ENCODE results near the gene ARFGAP3. TPM values are rescaled to one million over a fixed set of nuclear protein-coding genes. Genes with fewer than 3 reads are reported as not detected.

ARFGAP3 gene
- total RNA-seq, 1 donor from 2014 or later = 28.4 TPM

DNA sequence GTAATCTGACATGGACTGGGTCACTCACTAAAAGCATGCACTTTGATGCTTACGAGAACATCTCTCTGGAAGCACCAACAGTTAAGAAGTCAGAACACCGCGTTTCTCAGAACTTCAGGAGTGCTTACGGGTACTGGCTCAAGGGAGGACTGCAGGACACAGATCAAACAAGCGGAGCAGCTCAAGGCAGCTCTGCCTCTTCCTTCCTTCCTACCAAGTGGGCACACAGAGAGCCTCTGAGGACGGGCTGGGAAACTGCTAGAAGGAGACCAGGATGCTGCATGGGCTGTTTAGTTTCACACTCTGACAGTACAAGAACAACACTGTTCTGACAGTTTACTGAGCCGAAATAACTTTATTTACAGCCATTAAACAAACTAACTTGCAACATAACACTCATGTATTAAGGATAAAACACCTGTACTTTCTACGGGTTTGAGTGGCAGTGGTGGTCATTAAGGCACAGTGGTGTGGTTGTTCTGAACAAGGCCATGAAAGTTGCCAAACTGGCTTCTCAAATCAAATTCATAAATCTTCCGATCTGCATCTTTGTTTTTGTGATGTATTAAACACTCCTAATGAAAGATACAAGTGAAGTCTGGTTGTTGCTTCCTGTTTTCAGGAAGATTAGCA, 37.5 kb downstream of the ARFGAP3 start:
- no peak overlapping the region for H3K4me3 Mint-ChIP-seq
- no peak for DNase-seq (ENCODE audit: low read depth, low spot score)
- no peaks in the 10 kb centered on the region for H3K9me3 Mint-ChIP-seq
- no peaks in the 10 kb centered on the region for H3K27me3 Mint-ChIP-seq (ENCODE audit: low read depth)
- TF ChIP-seq, protein P1, sequence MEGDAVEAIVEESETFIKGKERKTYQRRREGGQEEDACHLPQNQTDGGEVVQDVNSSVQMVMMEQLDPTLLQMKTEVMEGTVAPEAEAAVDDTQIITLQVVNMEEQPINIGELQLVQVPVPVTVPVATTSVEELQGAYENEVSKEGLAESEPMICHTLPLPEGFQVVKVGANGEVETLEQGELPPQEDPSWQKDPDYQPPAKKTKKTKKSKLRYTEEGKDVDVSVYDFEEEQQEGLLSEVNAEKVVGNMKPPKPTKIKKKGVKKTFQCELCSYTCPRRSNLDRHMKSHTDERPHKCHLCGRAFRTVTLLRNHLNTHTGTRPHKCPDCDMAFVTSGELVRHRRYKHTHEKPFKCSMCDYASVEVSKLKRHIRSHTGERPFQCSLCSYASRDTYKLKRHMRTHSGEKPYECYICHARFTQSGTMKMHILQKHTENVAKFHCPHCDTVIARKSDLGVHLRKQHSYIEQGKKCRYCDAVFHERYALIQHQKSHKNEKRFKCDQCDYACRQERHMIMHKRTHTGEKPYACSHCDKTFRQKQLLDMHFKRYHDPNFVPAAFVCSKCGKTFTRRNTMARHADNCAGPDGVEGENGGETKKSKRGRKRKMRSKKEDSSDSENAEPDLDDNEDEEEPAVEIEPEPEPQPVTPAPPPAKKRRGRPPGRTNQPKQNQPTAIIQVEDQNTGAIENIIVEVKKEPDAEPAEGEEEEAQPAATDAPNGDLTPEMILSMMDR (conservative IDR thresholded peaks at IDR 0.05) = no peak
- no peaks in the 10 kb centered on the region for H3K4me1 Mint-ChIP-seq
- H3K27ac Mint-ChIP-seq (ENCODE audit: unreplicated experiment) = no peak overlapping the region
- H3K36me3 Mint-ChIP-seq (ENCODE audit: low read depth) = peaks cover 23% of the 10 kb centered on the region

DNA sequence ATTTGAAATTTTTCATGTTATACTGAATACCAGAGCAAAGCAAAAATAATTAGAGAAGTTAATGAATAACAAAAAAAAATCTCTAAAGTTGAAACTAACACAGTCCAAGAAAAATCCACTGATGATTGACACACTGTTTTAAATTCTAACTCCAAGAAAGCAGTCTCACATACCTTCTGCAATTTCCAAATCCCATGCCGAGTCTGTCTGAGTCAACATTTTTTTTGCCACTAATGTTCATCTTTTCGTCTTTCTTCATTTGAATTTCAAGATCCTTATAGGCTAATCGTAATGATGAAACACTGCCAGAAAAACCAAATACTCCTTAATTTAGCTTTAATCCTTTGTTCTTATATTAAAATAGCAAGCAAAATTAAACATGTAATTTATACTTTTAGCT, 39.5 kb downstream of the ARFGAP3 start:
- Mint-ChIP-seq H3K27ac (ENCODE audit: unreplicated experiment) (peak overlapping the region; percentile 72), H3K9me3 (no peaks in the 10 kb centered on the region), H3K36me3 (ENCODE audit: low read depth) (peaks cover 23% of the 10 kb centered on the region), H3K4me3 (no peak overlapping the region), H3K4me1 (no peaks in the 10 kb centered on the region), H3K27me3 (ENCODE audit: low read depth) (no peaks in the 10 kb centered on the region)
- TF ChIP-seq, protein P1 (conservative IDR thresholded peaks at IDR 0.05) = no peak
- no peak for DNase-seq (ENCODE audit: low read depth, low spot score)

DNA sequence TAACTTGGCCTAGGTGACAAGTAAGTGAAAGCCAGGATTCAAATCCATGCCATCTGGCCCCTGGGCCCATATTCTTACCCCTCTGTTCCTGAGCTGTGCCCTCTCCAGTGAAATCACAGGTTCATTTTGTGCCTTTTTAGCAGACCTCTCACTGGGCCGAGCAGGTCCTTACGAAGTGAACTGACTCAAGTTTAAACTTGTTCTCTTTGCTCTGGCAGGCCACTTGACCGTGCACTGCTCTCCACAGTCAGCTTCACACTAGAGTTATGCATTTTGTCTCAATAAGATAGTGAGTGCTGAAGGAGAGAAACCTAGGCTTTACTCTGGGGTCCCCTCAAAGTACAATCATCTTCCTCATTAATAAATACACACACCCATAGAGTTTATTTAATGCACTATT, 40.7 kb downstream of the ARFGAP3 start:
- no peak overlapping the region for H3K4me3 Mint-ChIP-seq
- H3K27ac Mint-ChIP-seq (ENCODE audit: unreplicated experiment) = no peak overlapping the region
- TF ChIP-seq, protein P1 (conservative IDR thresholded peaks at IDR 0.05) = no peak
- peaks cover 14% of the 10 kb centered on the region for H3K36me3 Mint-ChIP-seq (ENCODE audit: low read depth)
- no peak for DNase-seq (ENCODE audit: low read depth, low spot score)
- no peaks in the 10 kb centered on the region for H3K9me3 Mint-ChIP-seq
- no peaks in the 10 kb centered on the region for H3K27me3 Mint-ChIP-seq (ENCODE audit: low read depth)
- peaks cover 3% of the 10 kb centered on the region for H3K4me1 Mint-ChIP-seq

DNA sequence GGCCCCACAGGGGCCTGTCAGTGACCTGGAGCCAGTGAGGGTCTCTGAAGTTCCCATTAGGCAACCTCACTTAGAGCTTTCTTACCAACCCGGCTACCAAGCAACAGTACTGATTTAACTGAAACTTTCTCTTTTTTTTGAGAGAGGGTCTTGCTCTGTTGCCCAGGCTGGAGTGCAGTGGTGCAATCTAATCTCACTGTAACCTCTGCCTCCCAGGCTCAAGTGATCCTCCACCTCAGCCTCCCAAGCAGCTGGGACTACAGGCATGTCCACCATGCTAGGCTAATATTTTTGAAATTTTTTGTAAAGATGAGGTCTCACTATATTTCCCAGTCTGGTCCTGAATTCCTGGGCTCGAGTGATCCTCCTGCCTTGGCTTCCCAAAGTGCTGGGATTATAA, 42.5 kb downstream of the ARFGAP3 start:
- no peaks in the 10 kb centered on the region for H3K27me3 Mint-ChIP-seq (ENCODE audit: low read depth)
- no peak for DNase-seq (ENCODE audit: low read depth, low spot score)
- no peak overlapping the region for H3K4me3 Mint-ChIP-seq
- peaks cover 14% of the 10 kb centered on the region for H3K36me3 Mint-ChIP-seq (ENCODE audit: low read depth)
- TF ChIP-seq, protein P1 (conservative IDR thresholded peaks at IDR 0.05) = no peak
- H3K27ac Mint-ChIP-seq (ENCODE audit: unreplicated experiment) = no peak overlapping the region
- peaks cover 4% of the 10 kb centered on the region for H3K4me1 Mint-ChIP-seq
- H3K9me3 Mint-ChIP-seq = no peaks in the 10 kb centered on the region

DNA sequence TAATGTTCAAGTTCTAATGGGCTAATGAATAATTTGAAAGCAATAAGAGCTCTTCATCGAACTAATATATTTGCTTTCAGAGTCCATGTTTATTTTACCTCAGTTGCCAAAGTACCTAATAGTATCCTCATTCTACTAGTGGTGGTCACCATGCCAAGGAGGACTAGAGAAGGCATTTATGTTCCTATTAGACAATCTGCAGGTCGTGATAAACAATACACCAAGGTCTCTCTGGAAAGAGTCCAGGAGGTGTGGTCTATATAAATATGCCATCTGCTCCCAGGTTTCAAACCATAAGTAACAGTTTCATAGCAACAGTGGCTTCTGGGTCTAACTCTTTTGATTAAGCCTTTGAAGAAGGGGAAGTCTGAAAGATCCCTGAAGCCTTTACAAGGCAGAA, 42.9 kb downstream of the ARFGAP3 start:
- no peaks in the 10 kb centered on the region for H3K27me3 Mint-ChIP-seq (ENCODE audit: low read depth)

More for the DNA sequence above, 42.9 kb downstream of the ARFGAP3 start:
- TF ChIP-seq, protein P1 (conservative IDR thresholded peaks at IDR 0.05) = no peak
- Mint-ChIP-seq H3K27ac (ENCODE audit: unreplicated experiment) (no peak overlapping the region), H3K9me3 (no peaks in the 10 kb centered on the region), H3K36me3 (ENCODE audit: low read depth) (peaks cover 14% of the 10 kb centered on the region), H3K4me1 (peaks cover 4% of the 10 kb centered on the region), H3K4me3 (no peak overlapping the region)
- DNase-seq (ENCODE audit: low read depth, low spot score) = no peak

Data from neural crest cell (in vitro differentiated cells).